GM19467 (cell line): ENCODE measurements around the gene GNA14.
"Not testable (repeated sequence)": the region's sequence is repeated elsewhere in the genome, so short reads cannot be mapped to it uniquely, and the experiment has no call there.

Experiments used
- ATAC-seq: cut with Tn5 transposase; IDR thresholded peaks from one replicate; pipeline ENCODE4 v1.9.1; 2021; ENCODE audit warnings: mild to moderate bottlenecking, moderate library complexity; ENCODE audit not compliant: unreplicated experiment

Gene GNA14

DNA sequence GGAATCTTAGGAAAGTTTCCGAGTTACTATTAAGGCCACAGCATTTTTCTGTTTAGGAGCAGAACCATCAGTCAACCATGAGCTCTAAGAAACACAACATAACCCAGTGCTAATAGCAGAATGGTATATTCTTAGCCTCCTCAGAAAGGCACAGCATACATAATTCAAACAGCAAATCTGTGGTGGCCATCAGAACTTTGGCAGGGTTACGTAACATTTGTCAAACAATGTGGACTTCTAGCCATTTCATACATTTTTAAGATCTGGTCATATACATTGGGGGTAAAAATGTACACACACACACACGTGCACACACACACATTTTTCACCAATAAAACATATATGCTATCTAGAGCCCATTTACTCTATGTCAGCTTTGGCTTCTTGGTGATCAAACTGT, 225.2 kb downstream of the GNA14 start:
- ATAC-seq = no peak

DNA sequence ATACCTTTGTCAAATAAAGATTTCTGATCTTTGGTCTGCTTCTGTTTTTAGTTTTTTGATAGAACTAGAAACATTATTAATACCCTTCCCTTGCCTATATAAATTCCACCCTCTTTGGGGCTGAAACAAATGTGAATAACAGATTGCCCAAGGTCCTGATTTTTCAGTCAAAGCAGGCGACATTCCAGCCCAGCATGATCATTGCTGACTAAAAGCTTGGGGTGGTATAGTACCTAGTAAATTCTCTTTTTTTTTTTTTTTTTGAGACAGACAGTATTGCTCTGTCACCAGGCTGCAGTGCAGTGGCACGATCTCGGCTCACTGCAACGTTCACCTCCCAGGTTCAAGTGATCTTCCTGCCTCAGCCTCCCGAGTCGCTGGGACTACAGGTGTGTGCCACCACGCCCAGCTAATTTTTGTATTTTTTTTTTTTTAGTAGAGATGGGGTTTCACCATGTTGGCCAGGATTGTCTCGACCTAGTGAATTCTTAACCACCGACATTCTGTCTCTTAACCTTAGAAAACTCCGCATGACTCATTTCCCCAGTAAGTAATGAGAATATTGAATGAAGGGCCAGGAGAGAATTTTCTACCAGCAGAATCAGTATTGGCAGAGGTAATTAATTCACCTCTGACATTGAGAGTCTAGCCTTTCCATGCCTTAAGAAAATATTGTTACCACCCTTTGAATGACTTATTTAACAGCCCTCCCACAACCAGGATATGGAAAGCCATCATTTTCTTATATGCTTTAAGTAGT, 226.4 kb downstream of the GNA14 start:
- no peak for ATAC-seq

DNA sequence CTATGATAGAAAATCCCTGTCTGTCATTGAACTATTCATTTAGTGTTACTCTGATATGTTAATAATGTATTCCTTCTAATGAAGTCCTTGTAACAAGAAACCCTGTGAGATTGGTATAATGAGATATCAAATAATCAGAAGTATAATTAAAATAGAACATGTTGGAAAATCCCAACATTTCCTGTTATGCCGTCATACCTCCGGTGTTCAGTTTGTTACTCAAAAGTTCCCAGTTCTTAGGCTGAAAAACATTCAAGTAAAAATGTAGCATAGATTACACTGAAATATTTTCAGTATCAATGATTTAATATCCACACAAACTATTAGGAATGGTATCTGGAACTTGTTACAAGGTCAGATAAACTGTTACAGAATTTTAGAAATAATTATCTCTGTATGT, 227.5 kb downstream of the GNA14 start:
- ATAC-seq = no peak

DNA sequence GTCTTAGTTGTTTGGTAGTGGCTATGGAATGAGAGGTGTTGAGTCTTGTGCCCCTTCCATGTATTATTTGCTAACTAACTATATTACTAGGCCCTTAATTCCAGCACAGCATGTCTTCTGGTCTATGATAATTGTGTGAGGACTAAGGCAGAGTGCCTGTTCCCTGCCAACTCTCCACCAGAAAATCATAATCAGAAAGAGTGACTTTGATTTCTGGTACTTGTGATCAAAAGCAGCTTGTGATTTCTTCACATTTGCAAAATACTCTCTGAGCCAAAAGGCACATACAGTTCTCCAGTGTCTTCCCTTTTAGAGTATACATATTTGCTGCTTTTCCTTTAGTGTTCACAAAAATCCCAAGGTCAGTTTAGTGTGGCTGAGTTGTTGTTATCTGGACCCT, 229.9 kb downstream of the GNA14 start:
- ATAC-seq = no peak

DNA sequence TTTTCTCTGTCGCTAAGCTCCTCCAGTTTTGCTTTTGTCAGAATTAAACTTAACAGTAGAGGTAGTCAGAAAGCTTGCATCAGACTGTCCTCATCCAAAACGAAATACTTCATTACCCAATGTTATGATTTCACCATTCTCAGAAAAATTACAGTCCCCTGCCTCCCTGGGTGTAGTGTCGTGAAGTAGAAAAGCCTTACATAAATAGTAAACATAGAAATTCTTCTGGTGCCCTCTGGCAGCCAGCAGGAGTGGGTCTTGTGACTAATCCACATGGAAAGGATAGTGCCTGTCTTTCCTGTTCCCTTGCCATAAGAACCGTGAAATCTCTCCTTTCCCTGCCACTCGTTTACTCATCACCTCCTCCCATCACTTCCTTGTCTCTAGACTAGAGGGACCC, 230.6 kb downstream of the GNA14 start:
- no peak for ATAC-seq

DNA sequence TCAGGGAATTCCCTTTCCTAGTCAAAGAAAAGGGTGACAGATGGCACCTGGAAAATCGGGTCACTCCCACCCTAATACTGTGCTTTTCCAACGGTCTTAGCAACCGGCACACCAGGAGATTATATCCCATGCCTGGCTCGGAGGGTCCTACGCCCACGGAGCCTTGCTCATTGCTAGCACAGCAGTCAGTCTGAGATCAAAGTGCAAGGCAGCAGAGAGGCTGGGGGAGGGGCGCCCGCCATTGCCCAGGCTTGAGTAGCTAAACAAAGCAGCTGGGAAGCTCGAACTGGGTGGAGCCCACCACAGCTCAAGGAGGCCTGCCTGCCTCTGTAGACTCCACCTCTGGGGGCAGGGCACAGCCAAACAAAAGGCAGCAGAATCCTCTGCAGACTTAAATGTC, 239.6 kb downstream of the GNA14 start:
- ATAC-seq = not testable (repeated sequence)

DNA sequence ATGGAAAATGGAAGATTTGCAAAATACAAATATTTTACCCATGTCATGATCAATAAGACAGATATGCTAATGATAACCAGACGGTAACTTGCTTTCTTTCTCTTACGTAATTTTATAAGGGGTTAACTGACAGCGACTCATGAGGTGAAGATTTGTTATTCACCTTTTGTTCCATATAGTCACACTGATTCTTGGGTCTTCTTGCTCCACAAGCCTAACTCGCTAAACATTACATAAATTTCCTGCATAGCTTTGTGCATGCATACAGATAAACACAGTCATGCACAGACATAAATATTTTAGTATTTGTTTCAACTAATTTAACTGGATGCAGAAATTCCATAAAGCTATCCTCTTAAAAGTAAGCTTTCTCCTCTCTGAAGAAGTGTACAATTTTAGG, 244.9 kb downstream of the GNA14 start:
- no peak for ATAC-seq

DNA sequence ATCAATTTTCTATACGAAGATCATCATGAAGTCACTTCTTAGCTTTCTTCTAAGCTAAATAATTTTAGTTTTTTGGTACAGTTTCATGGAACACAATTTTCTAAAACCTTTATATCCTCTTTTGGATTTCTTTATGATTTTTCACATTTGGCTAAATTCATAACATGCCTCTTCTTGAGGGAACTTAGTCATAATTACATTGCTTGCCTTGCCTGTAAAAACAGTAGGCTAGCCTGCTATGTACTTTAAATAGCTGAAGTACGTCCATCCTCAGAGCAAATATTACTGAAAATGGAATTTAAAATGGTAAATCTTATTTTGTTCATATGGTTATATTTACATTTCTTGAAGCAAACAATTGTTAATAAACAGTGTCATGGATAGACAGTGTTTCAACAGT, 245.8 kb downstream of the GNA14 start:
- ATAC-seq = no peak

DNA sequence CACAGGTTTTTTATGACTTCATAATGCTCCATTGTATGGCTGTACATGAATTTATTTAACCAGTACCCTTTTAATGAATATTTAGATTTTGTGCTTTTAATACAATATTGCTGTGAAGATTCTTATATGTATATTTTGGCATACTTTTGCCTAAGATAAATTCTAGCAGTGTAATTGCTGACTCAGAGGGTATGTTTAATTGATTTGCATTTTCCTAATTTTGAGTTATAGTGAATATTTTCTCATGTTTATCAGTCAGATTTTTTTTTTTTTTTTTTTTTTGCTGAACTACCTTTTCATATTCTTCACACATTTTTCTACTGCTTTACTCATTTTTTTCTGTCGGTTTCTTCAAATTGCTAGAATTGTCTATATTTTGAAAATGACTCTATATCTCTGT, 248.2 kb downstream of the GNA14 start:
- no peak for ATAC-seq

DNA sequence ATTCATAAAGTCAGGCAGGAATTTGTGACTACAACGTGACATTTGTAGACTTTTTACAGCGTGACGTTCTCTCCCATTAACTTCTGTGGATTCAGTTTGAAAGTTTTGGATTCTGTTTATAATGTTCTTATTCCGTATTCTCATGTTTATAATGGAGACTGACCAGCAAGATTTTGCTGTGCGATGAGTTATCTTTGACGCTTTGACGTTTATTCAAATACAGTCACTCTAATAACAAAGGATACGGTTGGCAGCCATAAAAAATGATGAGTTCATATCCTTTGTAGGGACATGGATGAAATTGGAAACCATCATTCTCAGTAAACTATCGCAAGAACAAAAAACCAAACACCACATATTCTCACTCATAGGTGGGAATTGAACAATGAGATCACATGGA, 249.5 kb downstream of the GNA14 start:
- ATAC-seq = not testable (repeated sequence)

DNA sequence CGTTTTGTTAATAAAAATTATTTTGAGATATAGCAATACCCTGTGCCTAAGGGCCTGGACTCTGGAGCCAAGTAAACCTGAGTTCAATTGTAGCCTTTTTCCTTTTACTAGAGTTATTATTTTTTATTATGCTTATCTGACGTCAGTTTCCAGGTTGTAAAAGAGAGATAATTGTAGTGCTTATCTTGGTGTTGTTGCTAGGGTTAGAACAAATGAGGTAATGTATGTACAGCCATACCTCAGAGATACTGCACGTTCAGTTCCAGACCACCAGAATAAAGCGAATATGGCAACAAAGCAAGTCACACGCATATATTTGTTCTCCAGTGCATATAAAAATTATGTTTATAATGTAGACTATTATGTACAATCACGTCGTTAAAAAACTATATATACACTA, 255.8 kb downstream of the GNA14 start:
- no peak for ATAC-seq

DNA sequence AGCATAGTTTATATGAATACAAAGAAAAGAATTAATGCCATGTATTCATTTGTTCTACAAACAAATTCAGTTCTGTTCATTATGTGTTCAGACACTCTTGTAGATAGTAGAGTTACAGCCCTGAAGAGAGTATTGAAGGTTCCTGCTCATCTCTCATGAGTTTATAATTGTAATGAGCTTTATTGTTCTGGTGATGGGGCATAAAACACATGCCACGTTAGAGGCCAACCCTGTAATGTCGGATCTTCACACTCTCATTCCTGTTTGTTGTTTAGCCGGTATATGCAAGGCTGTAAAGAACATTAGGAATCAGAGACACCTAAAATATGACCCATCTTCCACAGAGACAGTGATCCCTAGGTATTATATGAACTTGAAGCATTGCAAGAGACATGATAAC, 256.3 kb downstream of the GNA14 start:
- ATAC-seq = no peak

DNA sequence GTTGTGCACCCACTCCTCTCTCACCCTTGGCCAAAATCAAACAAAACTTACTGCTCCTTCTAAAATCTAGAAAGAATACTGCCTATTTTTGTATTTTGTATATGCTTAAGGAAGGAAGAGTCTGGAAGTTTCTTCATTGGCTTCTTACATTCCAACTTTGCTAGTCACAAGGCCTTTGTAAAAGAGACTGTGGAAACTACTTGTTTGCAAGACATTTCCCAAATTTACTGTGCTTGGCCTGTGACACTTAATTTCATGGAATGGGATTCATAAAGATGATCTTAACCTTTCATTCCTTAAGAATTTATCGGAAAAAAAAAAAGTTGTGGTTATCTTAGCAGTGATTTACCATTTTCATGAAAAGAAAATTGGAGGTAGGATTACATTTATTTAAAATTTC, 261.9 kb downstream of the GNA14 start:
- no peak for ATAC-seq

DNA sequence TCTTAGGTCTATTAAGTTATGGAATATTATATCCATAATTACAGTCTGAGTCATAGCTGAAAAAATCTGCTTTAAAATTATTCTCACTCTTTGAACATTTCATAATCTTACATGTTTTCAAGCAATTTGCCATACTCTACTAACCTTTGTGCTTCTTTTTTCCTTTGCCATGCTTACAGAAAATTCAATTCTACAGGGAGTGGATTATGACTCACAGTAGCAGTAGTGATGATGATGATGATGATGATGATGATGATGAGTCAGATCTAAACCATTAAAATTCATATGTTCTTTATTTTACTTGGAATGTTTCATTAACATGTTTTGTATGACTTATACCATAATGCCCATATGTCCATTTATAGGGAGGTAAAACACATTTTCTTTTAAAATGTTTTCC, 263.7 kb downstream of the GNA14 start:
- ATAC-seq = no peak

DNA sequence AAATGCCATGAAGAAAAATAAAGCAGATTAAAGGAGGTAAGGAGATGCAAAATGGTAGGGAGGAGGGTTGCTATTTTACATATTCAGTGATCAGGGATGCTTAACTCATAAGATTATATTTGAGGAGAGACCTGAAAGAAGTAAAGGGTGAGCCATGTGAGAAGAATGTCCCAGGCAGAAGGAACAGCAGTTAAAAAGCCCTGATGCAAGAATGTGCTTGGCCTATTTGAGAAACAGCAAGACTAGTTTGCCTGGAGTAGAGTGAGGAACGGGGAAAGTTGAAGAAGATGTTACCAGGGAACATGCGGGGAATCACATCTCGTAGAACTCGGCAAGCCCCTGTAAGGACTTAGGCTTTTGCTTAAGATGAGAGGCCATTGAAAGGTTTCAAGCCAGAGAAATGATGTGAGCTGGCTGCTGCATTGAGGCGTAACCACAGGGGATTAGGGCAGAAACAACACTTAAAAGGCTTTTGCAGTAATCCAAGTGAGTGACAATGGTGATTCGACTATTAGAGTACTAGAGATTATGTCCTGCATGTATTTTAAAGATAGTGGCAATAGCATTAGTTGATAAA, 272.1 kb downstream of the GNA14 start:
- no peak for ATAC-seq

DNA sequence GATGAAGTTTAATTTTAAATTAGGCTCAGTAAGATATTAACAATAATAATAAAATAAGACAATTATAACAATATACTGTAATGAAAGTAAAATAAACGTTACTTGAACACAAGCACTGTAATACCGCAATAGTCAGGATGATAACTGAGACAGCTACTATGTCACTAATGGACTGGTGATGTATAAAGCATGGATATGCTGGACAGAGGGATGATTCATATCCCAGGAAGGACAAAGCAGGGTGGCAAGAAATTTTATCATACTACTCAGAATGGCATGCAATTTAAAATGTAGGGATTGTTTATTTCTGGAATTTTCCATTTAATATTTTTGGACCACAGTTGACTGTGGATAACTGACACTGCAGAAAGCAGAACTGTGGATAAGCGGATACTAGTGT, 273.9 kb downstream of the GNA14 start:
- no peak for ATAC-seq
